Measurements from ENCODE around the gene C6orf15. TPM values are rescaled to one million over a fixed set of nuclear protein-coding genes. Genes with fewer than 3 reads are reported as not detected.
A peak's percentile ranks its signal among the peaks of the same experiment; 100 is the strongest.

C6orf15 gene
- total and polyA plus RNA-seq, 7 donors = not detected

- ATAC-seq (peak in 2 of 4 donors; percentile 18 to 35), DNase-seq (no peak)
- H3K4me1 ChIP-seq = no peaks in the 10 kb centered on the region
- H3K4me3 ChIP-seq = no peak overlapping the region
- intact Hi-C loops (cut with DNase I) = no loop called here
- WGBS, 3 donors = 61 to 74% (median 70%) methylated on average over 6 to 7 of the region's 7 CpGs
- TF ChIP-seq CTCF (IDR thresholded peaks at IDR 0.05) = no peak
- no peaks in the 10 kb centered on the region for H3K36me3 ChIP-seq (ENCODE audit: insufficient read depth in 1 of 2, low read depth in 1 of 2)
- H3K27me3 ChIP-seq (ENCODE audit: insufficient read depth in 3 of 3, low read length in 2 of 3) = peaks cover 0 to 26% (median 0%) of the 10 kb centered on the region in 3 donors
- H3K27ac ChIP-seq = no peak overlapping the region
- no peaks in the 10 kb centered on the region for H3K9me3 ChIP-seq
Measured at GRCh38 chr6:31113861-31114540, 1.6 kb upstream of the C6orf15 start.

- no peaks in the 10 kb centered on the region for H3K9me3 ChIP-seq
- 88 to 95% (median 88%) methylated on average over 12 to 13 of the region's 13 CpGs for WGBS, 3 donors
- no peak for TF ChIP-seq CTCF (IDR thresholded peaks at IDR 0.05)
- peaks cover 0 to 19% (median 0%) of the 10 kb centered on the region in 3 donors for H3K27me3 ChIP-seq (ENCODE audit: insufficient read depth in 3 of 3, low read length in 2 of 3)
- H3K27ac ChIP-seq = no peak overlapping the region
- intact Hi-C loops (cut with DNase I) = no loop called here
- H3K4me1 ChIP-seq = no peaks in the 10 kb centered on the region
- ATAC-seq = no peak
- no peaks in the 10 kb centered on the region for H3K36me3 ChIP-seq (ENCODE audit: insufficient read depth in 1 of 2, low read depth in 1 of 2)
- no peak overlapping the region for H3K4me3 ChIP-seq
- no peak for DNase-seq
Measured at GRCh38 chr6:31111712-31112111, 663 bp downstream of the C6orf15 start.

GRCh38 chr6:31110825-31111582, 1.4 kb downstream of the C6orf15 start:
- WGBS, 3 donors = 70 to 78% (median 77%) methylated on average over 11 of the region's 11 CpGs
- H3K4me3 ChIP-seq = no peak overlapping the region
- no peak for DNase-seq
- ATAC-seq = no peak
- H3K4me1 ChIP-seq = no peaks in the 10 kb centered on the region
- no peak overlapping the region for H3K27ac ChIP-seq
- no peaks in the 10 kb centered on the region for H3K9me3 ChIP-seq
- TF ChIP-seq CTCF (IDR thresholded peaks at IDR 0.05) = no peak
- peaks cover 0 to 19% (median 0%) of the 10 kb centered on the region in 3 donors for H3K27me3 ChIP-seq (ENCODE audit: insufficient read depth in 3 of 3, low read length in 2 of 3)
- H3K36me3 ChIP-seq (ENCODE audit: insufficient read depth in 1 of 2, low read depth in 1 of 2) = no peaks in the 10 kb centered on the region
- intact Hi-C loops (cut with DNase I) = no loop called here

GRCh38 chr6:31107052-31107451, 5.3 kb downstream of the C6orf15 start:
- TF ChIP-seq CTCF (IDR thresholded peaks at IDR 0.05) = no peak
- Histone ChIP-seq H3K9me3 (no peaks in the 10 kb centered on the region), H3K27me3 (ENCODE audit: insufficient read depth in 3 of 3, low read length in 2 of 3) (peaks cover 0 to 12% (median 0%) of the 10 kb centered on the region in 3 donors), H3K4me1 (no peaks in the 10 kb centered on the region), H3K4me3 (no peak overlapping the region), H3K36me3 (ENCODE audit: insufficient read depth in 1 of 2, low read depth in 1 of 2) (no peaks in the 10 kb centered on the region), H3K27ac (no peak overlapping the region)
- ATAC-seq (no peak), DNase-seq (no peak)
- 59 to 71% (median 59%) methylated on average over 4 of the region's 4 CpGs for WGBS, 3 donors
- intact Hi-C loops (cut with DNase I) = loop anchor here in 1 of 2 donors (5.0 kb wide), 1 partner anchor 400 kb away; no protein-coding TSS in a partner anchor

Data from psoas muscle (tissue), 8 donors.